ENCODE measurements around the gene NELFB.

- no peak for TF ChIP-seq REST (IDR thresholded peaks at IDR 0.05)
- TF ChIP-seq CTCF (IDR thresholded peaks at IDR 0.05; ENCODE audit: low read depth, low read length, missing input control), result no peak
- TF ChIP-seq YY1 (IDR thresholded peaks at IDR 0.05), result no peak
- TF ChIP-seq NR2F2 (IDR thresholded peaks at IDR 0.05), result no peak
- TF ChIP-seq FOXA2 (IDR thresholded peaks at IDR 0.05), result no peak
- TF ChIP-seq GABPA (IDR thresholded peaks at IDR 0.05 in 1 of 2, conservative IDR thresholded peaks at IDR 0.05 in 1 of 2), result no peak
- TF ChIP-seq TAF1 (conservative IDR thresholded peaks at IDR 0.05), result no peak
- no peak for TF ChIP-seq MAX (IDR thresholded peaks at IDR 0.05)
- no peak for TF ChIP-seq RAD21 (IDR thresholded peaks at IDR 0.05)
- no peak for TF ChIP-seq SP1 (IDR thresholded peaks at IDR 0.05)
- no peak for TF ChIP-seq ATF3 (IDR thresholded peaks at IDR 0.05)
- TF ChIP-seq ZBTB33 (IDR thresholded peaks at IDR 0.05), result no peak
Measured at GRCh38 chr9:137300567-137301080, 45.5 kb downstream of the NELFB start.
